HG03196 (cell line): ENCODE results near the gene FSIP1.

Experiments
- ATAC-seq: cut with Tn5 transposase; IDR thresholded peaks from one replicate; pipeline ENCODE4 v1.9.1; 2021; ENCODE audit not compliant: unreplicated experiment

Gene FSIP1

DNA sequence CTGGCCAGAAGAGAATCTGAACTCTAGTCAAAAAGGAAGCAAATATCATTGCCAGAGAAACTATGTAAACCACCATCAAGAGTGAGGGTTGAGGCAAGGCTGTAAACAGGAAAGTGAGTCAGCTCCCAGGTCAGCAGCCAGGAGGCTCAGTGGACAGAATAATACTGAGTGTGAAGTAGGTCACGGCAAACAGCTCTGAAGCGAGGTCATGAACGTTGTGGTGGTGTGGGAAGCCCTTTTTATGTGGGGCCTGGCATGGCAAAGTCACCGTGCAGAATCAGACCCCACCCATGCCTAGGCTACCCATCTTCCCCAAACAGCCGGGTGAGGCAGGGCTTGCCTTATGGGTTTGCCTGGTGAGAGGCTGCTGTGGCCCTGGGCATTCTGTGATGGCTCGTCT, 157.8 kb downstream of the FSIP1 start:
- ATAC-seq = peak; percentile 60

DNA sequence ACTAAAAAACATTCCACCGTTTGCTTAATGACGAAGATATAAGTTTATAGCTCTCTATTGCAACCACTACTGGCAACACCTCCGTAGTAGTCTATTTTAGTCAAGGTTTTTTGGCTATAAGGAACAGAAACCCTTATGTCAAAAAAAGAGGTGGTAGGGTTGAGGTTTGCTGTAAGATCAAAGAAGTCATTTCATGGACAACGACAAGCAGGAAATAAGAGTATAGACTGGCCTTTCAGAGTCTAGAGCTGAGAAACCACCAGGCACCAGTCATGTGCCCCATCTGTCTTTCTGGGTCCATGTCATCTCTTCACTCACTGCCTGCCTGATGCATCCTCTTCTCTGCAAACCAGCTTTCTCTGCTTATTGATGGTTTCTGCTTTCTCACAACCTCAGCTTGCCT, 159.1 kb downstream of the FSIP1 start:
- ATAC-seq = peak; percentile 86

DNA sequence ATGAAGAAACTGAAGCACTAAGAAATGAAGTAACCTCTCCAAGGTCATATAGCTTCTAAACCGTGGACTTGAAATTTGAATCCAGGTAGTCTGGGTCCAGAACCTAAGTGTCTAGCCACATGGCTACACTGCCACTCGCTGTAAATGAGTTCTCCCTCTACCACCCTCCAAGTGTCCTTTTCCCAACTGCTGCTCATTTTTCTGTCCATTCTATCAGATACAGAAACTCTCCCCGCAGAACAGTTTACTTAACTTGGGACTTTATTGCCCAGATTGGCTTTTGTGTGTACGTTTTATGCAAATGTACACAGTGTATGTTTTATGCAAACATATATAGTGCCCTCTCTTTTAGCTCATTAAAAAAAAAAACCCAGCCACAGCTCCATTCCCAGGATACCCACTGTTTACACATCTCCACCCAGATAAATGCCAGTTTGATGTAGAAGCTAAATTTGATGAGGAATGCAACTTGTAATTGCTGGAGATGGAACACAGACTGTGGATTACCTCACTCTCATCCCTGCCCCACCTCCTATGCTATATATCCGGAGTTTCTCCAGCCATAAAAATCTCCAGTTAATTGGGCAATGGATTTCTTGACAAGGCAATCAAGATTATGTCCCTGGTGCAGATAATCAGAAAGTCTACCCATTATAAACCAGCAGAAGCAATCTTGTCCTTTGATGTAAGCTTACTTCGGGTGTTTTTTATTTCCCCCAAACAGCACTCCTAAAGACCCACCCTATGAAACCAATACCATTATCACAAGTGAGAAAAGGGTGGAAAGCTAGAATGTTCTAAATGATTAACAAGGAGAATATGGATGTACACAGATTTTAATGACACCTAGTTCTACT, 159.8 kb downstream of the FSIP1 start:
- ATAC-seq = no peak

DNA sequence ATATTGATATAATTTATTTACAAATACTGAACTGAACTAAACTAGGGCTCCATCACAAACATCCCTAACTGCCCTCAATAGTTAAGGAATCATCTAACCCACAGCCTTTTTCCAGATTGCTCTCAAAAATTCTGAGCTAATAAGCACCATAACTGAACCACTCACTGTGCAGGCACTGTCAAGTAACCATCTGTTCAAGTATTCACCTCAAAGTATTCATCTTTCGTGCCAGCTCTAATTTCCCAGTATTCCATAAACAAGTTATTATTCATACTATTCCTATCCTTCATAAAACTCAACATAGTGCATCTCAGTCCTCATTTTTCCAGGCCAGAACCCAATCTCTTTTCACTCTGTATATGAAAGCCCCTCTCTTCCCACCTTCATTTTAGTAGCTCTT, 160.7 kb downstream of the FSIP1 start:
- no peak for ATAC-seq

DNA sequence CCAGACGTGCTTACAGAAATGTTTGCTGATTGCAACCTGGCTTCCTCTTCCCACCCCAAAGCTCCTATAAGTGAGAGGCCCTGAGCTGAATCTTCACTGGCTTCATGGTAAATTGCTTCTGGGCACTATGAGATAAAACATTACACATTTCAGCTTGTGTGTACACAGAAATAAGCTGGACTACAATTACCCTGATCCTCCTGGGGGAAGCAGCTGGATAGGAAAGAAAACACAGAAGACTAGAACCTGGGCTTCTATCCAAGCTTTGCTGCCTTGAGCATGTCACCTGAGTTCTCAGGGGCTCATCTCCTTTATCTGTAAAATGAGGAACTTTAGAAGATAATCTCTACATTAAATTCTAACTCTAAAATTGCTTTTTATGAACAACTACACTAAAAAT, 161.4 kb downstream of the FSIP1 start:
- no peak for ATAC-seq

DNA sequence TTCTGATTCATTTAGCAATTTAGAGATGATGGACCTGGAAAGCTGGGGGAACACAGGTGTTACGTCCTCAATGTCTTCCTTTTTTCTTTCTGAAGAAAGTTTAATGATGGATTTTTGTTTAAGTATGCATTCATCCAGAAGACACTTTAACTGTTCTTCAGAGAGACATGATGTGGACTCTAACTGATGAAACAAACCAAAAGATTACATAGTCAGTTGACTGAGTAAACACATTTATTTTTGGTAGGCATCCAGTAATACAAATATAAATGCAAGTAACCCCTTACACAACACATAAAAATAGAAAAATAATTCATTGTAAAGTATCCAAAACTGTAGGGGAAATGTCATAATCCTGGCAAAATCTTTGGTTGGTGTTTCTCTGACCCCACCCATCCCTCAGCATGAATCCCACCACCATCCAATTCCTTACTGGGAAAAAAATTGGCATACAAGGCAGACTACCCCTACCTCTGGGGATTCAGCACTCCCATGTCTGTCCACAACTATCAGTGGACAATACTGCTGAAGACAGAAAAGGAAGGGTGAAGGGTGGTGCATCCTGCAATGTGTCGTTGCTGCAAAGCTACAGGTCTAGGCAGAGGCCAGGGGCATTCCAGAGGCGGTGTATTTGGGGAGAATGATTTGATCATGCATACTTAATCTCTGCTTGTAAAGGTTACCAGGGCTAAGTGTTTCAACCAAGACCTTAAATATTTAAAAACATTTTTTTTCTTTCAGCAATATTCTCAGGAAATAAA, 164.4 kb downstream of the FSIP1 start:
- no peak for ATAC-seq

DNA sequence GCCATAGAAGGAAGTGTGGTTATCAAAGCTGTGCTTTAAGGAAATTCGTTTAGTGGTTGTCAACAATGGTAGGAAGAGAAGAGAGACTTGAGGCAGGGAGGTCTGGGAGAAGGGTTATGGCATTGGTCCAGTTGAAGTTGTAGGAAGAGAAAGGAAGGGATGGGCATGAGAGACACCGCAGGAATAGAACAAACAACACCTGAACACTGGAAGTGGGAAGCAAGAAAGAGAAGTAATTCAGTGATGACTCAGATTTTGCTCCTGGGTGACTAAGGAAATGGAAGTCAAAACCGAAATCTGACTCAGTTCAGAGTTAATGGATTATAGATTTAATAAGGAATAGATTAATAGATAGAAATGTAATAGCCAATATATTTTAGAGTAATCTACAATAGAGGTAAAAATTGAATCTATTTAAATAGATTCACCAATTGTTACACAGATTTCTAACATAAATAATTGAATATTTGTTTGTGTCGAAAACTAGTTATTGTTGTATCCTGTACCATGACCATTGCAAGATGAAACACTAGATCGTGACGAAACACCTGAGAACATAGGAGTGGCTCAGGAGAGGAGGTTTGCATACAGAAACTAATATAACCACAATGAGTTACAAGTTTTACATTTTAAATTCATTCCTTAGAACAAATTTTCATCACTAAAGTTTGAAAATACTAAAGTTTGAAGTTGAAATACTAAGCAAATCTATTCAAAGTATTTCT, 165.7 kb downstream of the FSIP1 start:
- no peak for ATAC-seq

DNA sequence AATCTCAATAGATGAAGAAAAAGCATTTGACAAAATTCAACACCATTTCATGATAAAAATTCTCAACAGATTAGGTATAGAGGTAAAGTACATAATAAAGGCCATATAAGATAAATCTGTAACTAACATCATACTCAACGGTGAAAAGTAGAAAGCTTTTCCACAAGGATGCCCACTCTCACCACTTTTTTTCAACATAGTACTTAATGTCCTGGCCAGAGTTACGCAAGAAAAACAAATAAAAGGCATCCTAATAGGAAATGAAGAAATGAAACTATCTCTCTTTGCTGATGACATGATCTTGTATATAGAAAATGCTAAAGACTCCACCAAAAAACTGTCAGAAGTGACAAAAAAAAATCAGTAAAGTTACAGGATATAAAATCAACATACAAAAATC, 168.8 kb downstream of the FSIP1 start:
- no peak for ATAC-seq

DNA sequence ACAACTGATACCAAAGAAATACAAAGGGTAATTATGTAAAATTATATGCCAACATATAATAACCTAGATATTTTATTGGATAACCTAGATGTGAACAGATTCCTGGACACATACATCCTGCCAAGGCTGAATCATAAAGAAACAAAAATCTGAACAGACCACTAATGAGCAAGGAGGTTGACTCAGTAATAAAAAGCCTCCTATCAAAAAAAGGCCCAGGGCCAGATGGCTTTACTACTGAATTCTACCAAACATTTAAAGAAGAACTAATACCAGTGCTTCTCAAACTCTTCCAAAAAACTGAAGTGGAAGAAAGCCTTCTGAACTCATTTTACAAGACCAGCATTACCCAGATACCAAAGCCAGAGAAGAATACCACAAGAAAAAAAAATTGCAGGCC, 169.4 kb downstream of the FSIP1 start:
- no peak for ATAC-seq

DNA sequence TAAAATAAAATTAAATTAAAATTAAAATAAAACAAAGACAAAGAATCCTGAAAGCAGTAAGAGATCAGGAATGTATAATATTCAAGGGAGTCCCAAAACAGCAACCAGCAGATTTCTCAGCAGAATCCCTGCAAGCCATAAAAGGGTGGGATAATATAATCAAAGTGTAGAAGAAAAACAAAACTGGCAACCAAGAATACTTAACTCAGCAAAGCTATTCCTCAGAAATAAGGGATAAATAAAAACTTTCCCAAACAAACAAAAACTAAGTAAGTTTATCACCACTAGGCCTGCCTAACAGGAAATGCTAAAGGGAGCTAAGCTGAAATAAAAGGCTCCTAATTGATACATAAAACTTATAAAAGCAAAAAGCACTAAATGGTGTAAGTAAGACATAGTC, 172.0 kb downstream of the FSIP1 start:
- no peak for ATAC-seq

DNA sequence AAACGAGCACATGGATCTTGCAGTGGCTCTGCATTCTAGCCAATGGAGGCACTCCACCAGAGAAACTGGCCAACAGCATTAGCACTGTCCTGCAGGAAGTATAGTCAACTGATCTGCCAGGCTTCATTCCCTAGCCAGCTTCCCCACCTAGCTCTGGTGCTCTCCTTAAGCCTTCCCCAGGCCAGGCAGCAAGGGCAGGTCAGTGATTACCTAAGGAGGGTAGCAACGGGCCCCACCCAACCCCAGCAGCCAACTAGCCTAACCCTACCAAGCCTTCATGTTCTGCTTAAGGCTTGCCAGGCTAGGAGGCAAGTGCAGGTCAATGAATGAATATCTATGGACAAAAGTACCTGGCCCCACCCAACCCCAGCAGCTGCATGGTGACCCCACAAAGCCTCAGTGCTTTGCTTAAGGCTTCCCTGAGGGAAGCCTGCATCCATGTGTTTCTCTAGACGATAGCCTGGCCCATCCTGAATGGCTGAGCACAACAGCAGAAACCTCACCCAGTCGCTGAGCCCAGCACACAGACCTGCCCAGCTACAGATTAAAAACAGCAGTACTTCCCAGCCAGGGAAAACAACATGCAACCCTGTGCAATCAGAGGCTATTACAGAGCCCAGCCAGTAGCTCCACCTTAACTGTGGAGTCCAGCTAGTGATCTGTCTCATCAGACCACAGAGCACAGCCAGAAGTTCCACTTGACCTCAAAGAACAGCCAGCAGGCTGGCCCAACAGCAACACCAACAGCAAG, 173.3 kb downstream of the FSIP1 start:
- no peak for ATAC-seq

DNA sequence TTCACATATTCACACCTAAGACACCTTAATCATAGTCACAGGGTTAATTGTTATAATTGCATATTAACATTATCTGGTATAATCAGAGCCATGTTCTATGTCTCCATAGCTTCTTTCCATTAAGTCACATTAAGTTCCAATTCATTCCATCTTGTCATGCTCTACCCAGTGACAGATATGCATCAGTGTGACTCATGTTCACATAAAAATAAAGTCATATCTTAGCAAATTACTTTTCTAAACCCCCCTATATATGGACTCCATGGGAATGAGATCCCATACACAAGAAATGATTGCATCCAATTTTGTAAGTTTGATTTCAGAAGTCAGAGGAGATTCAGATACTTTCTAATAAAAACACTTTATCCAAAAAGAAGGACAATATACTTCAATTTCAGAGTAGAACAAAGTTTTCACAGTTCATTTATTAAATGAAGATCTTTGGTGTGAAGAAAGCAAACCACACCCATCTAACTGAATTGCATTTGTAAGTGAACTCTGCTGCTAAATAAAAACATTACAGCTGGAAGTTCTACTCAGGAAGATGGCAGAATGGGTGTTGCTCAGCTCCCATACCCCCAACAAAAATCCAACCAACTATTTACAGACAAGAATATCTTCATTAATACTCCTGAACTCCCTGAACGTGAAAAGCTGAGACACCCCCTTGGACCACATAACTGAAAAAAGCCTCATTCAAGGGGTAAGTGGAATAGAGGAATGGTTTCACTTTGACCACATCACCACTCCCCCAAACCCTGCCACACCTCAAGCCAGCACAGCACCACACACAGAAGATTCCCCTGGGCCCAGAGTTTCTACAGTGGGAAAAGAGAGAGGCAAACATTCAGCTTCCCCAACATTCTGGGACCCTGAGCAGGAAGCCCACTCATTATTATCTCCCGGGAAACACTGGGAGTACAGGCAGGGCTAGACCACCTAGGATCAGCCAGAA, 174.2 kb downstream of the FSIP1 start:
- ATAC-seq = no peak

DNA sequence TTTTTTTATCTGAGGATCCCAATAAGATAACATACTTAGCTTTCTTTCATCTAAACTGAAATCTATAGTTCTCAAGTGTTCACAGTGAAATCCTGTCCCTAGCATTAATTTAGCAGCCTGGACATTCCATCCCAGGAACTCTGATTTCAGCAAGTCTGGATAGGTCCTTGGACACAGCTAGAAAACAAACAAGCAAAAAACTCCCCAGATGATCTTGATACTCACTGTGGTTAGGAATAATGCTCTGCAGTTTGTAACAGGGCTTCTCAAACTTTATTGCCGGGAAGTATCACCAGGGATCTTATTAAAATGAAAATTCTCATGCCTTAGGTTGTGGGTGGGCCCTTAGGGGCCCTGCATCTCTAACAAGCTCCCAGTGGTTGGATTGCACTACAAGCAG, 177.5 kb downstream of the FSIP1 start:
- no peak for ATAC-seq

DNA sequence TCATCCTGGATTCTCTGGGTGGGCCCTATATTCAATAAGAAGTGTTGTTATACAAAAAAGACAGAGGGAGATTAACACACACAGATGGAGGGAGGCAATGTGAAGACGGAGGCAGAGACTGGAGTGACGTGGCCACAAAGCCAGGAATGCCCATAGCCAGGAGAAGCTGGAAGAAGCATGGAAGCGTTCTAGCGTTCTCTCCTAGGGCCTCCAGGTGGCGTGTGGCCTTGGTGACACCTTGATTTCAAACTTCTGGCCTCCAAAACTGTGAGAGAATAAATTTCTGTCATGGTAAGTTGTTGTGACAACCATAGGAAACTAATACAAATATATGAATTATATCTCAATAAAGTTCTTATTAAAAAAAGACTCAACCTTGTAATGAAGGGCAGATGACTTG, 180.5 kb downstream of the FSIP1 start:
- ATAC-seq = no peak

DNA sequence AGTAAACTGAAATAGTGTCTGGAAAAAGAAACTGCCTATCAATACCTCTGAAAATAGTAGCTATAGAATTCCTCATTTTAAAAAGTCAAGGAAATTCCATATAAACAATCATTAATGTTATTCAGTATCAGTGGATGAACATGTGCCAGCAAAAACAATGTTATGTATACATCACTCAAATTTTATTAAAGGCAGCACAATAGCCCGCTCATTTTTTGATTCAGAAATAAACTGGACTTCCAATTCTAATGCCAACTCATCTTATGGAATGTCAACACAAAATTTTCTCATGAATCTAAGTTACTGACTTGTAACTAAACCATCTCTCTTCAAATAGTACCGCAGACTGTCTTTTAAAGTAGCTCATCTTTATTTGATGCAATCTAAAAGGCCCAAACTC, 182.8 kb downstream of the FSIP1 start:
- ATAC-seq = no peak

DNA sequence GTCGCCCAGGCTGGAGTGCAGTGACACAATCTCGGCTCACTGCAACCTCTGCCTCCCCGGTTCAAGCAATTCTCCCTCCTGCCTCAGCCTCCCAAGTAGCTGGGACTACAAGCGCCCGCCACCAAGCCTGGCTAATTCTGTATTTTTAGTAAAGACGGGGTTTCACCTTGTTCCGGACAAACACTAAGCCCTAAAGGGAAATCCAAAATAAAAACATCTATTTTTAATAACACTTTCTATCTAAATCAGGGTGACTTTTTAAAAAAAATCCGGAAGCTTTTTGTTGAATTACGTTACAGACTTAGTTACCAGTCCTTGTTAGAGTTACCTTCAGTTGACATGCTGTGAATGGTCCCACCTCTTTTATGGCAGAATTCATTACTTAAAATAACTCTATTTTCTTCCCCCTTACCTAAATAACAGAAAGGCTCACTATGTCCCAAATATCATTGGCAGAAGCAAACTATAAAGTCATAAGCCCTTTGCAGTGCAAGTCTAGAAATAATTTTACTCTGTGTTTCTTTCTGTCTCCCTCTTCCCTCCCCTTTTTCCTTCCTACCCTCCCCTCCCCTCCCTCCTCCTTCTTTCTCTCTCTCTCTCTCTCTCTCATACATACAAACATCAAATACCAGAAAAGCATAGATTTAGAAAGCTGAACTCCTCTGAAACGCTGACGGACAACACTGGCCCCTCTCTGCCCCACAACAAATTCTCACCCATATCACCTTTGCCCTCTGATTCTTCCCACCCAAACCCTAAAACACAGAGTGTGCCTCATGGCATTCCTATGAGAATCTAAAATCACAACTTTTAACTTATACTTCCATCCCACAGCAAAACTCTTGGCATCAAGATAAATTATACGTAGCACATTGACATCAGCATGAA, 183.4 kb downstream of the FSIP1 start:
- ATAC-seq = no peak

DNA sequence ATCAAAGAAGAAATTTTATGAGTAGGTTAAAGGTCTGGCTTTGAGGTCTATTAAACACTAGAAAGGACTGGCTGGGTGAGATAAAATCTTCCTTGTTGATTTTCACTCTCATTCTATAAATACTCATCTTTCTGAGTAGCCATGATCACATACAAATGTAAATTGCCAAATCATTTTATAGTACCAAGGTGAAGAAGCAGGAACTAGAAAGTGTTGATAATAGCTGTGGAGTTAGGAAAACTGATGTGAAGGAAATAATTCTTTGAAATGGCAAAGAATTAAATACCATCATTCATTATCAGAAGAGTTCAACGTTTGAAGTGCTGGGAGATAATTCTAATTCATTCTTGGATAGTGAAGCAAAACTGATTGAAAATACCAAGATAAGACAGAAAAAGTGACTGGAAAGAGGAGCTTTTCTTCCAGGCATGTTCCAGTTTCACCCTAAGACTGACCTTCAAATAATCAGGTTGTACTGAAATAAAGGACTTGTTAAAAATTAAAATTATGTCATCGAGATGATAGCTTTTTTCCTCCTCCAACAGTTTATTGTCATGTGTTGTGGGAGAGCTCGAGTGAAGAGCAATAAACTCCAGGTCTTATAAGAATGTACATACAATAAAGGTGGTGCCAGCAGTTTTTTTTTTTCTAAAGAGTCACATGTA, 184.3 kb downstream of the FSIP1 start:
- no peak for ATAC-seq

DNA sequence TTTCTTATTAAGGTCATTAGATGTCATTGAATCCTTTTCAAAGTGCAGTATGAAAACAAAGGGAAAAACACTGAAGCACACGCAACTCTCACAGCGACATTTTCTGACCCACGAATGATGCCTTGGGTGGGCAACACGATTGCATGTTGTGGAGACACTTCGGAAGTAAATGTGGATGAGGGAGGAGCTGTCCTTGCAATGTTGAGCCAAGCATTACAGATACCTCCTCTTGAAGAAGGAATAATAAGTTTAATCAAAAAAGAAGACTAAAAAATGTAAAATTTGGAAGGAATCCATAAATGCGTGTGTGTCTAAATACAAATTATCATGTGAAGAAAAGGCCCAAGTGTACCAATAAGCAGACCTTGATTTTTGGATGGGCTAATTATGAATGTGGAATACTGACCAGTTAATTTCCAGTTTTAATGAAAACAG, 184.9 kb downstream of the FSIP1 start:
- ATAC-seq = no peak
